NCI-H1417 (cell line): ENCODE data around the gene FSTL4.

Source experiments
- DNase-seq, 3 experiments: peaks; one replicate each; lab custom pipeline; 2025; lab: John Stamatoyannopoulos, UW

FSTL4 gene

GRCh38 chr5:133478199-133478985, 133.9 kb downstream of the FSTL4 start:
- no peak for DNase-seq

- no peak for DNase-seq
Observed at GRCh38 chr5:133475986-133476385, 136.4 kb downstream of the FSTL4 start.

GRCh38 chr5:133474851-133475590, 137.3 kb downstream of the FSTL4 start:
- DNase-seq = no peak

GRCh38 chr5:133473291-133473690, 139.1 kb downstream of the FSTL4 start:
- no peak for DNase-seq

GRCh38 chr5:133472829-133473228, 139.5 kb downstream of the FSTL4 start:
- DNase-seq = no peak

- DNase-seq = no peak
Observed at GRCh38 chr5:133471699-133472098, 140.6 kb downstream of the FSTL4 start.

GRCh38 chr5:133470841-133471240, 141.5 kb downstream of the FSTL4 start:
- no peak for DNase-seq

- DNase-seq = no peak
Observed at GRCh38 chr5:133469846-133470245, 142.5 kb downstream of the FSTL4 start.

- no peak for DNase-seq
Observed at GRCh38 chr5:133469252-133469651, 143.1 kb downstream of the FSTL4 start.

- no peak for DNase-seq
Observed at GRCh38 chr5:133468596-133468995, 143.7 kb downstream of the FSTL4 start.

- DNase-seq = peak; percentile 26 to 90 (median 79)
Observed at GRCh38 chr5:133467826-133468463, 144.4 kb downstream of the FSTL4 start.

GRCh38 chr5:133467335-133467779, 145.0 kb downstream of the FSTL4 start:
- DNase-seq = peak in 1 of 3 experiments; percentile 79

- no peak for DNase-seq
Observed at GRCh38 chr5:133466556-133467334, 145.6 kb downstream of the FSTL4 start.

- no peak for DNase-seq
Observed at GRCh38 chr5:133464013-133464412, 148.3 kb downstream of the FSTL4 start.

- DNase-seq = peak in 1 of 3 experiments; percentile 20
Observed at GRCh38 chr5:133461796-133462516, 150.4 kb downstream of the FSTL4 start.

GRCh38 chr5:133460172-133460758, 152.1 kb downstream of the FSTL4 start:
- DNase-seq = peak in 2 of 3 experiments; percentile 1 to 9

- DNase-seq = no peak
Observed at GRCh38 chr5:133459474-133460160, 152.7 kb downstream of the FSTL4 start.

- no peak for DNase-seq
Observed at GRCh38 chr5:133458435-133458834, 153.9 kb downstream of the FSTL4 start.

- no peak for DNase-seq
Observed at GRCh38 chr5:133457439-133458355, 154.6 kb downstream of the FSTL4 start.
